ENCODE results near the gene CORO7.
"Not testable (repeated sequence)": the region's sequence is repeated elsewhere in the genome, so short reads cannot be mapped to it uniquely, and the experiment has no call there.

CORO7 gene

GRCh38 chr16:4350365-4350786 is 66.0 kb downstream of the CORO7 start:
- no peak for DNase-seq

DNA sequence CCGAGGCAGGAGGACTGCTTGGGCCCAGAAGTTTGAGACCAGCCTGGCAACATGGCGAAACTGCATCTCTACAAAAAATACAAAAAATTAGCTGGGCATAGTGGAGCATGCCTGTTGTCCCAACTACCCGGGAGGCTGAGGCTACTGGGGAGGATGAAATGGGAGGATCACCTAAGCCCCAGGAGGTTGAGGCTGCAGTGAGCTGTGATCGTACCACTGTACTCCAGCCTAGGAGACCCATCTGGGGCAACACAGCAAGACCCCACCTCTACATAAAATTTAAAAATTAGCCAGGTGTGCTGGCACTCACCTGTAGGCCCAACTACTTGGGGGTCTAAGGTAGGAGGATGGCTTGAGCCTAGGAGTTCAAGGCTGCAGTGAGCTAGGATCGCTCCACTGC is 67.1 kb downstream of the CORO7 start:
- no peak for DNase-seq

DNA sequence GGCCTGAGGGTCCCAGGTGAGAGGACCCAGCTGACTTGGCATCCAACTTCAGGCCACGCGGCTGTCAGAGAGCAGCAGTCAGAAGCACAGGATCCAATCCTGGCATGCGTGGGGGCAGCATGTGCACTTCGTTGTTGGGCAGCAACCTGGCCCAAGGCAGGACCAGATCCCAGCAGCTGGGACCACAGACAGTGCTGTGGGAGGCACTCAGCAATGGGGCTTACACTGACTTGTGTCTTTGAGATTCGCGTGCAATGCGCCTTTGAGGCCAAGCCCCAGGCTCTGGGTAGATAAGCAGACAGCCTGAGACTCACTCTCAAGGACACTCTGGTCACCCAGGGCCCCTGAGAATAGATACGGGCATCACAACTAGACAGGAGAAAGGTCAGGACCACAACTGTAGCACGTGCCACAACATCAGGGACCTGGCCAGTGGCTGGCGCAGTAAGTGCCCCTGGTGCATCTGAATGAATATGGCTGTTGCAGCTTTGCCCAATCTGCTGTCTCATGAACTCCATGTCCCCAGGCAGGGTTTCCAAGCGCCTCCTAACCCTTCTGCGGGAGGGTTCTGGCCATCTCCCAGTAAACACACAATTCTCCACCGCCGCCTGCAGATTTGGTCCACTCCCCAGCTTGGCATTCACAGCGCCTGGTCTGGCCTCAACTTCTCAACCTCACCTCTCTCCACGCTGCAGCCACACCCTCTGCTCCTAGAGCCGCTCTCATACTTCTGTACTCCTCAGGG is 68.5 kb downstream of the CORO7 start:
- DNase-seq = no peak

DNA sequence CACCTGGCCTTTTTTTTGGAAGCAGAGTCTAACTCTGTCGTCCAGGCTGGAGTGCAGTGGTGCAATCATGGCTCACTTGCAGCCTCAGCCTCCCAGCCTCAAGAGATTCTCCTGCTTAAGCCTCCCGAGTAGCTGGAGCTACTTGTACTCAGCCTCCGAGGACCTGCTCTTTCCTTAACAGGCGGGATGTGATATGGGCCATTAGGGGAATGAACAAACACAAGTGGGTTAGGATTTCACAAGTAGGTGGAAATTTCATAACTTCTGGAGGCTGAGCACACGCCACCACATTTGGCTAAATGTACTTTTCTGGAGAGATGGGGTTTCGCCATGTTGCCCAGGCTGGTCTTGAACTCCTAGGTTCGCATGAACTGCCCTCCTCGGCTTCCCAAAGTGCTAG is 69.4 kb downstream of the CORO7 start:
- DNase-seq = no peak

GRCh38 chr16:4345836-4346781 is 70.3 kb downstream of the CORO7 start:
- DNase-seq = no peak

DNA sequence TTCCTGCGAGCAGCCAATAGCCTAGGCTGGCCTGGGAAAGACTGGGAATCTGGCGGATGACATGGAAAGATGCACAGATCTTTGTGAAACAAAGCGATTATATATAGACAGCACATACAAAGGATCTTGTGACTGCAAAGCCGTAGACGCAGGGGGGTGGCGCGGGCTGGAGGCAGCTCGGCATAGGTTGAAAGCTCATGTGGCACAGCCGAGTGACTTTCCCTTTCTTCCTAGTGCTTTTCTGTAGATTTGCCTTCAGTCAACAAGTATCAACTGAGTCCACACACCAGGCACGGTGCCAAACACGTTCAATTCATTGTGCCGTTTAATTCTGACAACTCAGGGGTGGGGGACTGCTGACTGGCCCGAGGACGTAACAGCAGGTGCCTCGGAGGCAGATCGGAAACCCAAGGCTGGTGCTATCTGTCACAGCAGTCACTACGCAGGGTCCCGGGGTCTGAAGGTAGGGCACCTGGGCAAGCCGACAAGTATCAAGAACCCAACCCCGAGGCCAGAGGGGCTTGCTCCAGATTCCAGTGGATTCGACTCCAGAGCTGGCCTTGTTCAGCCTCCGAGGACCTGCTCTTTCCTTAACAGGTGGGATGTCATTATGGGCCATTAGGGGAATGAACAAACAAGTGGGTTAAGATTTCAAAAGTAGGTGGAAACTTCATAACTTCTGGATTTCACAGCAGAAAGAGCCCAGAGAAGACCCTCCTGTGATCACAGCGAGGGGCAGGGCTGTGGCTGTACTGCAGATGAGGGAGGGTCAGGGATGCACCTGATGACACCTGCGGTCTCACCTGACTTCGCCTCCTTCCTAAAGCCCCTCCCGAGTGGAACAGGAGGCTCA is 71.2 kb downstream of the CORO7 start:
- DNase-seq = no peak

DNA sequence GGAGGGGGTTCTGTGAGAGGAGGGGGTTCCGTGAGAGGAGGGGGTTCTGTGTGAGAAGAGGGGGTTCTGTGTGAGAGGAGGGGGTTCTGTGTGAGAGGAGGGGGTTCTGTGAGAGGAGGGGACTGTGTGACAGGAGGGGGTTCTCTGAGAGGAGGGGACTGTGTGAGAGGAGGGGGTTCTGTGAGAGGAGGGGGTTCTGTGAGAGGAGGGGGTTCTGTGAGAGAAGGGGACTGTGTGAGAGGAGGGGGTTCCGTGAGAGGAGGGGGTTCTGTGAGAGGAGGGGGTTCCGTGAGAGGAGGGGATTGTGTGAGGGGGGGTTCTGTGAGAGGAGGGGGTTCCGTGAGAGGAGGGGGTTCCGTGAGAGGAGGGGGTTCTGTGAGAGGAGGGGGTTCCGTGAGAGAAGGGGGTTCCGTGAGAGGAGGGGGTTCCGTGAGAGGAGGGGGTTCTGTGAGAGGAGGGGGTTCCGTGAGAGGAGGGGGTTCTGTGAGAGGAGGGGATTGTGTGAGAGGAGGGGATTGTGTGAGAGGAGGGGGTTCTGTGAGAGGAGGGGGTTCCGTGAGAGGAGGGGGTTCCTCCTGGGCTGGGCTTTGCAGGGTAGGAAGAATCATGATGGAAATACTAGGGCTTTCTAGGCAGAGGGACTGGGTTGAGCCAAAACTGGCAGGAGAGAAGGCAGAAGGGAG is 72.0 kb downstream of the CORO7 start:
- DNase-seq = not testable (repeated sequence)

GRCh38 chr16:4342866-4343744 is 73.3 kb downstream of the CORO7 start:
- no peak for DNase-seq

GRCh38 chr16:4341250-4341649 is 75.1 kb downstream of the CORO7 start:
- DNase-seq = no peak

DNA sequence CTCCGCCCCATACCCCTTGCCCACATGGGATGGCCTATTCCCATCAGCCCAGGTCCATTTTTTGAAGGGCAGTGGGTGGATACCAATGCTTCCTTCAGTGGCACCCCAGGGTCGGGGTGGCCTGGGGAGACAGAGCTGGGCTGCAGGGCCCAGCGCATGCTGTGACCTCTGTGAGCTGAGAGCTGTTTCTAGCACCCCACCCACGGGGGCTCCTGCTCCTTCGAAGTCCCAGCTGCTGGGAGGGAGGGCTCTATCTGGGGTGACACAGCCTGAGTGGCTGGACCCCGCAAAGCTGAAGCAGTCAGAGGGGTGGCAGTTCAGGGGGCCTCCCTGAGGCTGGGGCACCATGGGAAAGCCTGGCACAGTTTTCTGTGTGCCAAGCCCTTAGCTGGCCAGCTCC is 76.0 kb downstream of the CORO7 start:
- no peak for DNase-seq

GRCh38 chr16:4339909-4340308 is 76.5 kb downstream of the CORO7 start:
- DNase-seq = no peak

GRCh38 chr16:4339455-4339854 is 76.9 kb downstream of the CORO7 start:
- no peak for DNase-seq

DNA sequence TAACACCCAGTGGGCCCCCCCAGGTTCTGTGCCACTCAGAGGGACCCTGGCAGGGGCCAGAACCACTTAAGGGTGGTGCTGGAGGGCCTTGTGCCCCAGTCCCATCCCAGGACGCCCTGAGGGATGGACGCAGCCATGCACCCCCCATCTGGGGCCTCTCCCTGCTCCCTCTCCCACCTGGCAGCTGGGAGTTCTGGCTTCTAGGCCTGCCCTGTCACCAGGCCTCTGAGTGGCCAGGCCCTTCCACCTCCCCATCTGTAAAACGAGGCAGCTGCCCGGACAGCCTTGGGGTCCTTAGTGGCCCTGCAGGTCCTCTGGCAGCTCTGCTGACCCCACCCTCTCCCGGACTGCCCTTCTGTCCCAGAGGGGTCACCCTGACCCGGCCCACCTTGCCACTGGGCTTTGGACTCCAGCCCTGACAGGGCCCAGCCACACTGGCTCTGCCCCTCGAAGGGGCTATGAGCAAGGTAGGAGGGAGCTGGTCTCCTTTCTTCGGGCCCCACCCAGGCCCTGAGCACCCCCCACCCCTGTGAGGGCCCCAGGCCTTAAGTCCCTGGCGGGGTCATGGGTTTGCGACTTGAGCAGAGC is 77.6 kb downstream of the CORO7 start:
- DNase-seq = no peak

GRCh38 chr16:4338125-4338582 is 78.2 kb downstream of the CORO7 start:
- DNase-seq = no peak

DNA sequence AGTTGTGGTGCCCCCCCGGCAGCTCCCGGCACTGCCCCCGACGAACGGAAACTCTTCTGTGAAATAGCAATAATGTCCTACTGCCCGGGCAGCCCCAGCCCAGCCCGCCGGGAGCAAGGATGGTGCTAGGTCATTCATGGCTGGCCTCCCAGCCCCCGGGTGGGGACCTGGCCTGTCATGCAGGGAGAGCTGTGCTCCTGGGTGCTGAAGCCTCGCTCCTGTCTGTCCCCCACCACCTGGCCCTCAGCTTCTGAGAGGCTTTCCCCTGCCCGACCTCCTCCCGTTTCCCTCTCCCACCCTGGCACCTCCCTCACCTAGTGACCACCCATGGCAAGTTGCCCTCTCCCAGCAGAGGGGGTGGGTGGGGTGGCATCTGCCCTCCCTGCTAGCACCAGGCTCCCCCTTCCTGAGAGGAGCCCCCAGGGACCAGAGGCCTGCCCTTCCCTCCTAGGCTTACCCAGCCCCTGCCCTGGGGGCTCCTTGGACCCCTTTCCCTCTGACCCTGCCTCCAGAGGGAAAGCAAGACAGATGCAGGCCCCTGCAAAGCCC is 78.8 kb downstream of the CORO7 start:
- DNase-seq = no peak

DNA sequence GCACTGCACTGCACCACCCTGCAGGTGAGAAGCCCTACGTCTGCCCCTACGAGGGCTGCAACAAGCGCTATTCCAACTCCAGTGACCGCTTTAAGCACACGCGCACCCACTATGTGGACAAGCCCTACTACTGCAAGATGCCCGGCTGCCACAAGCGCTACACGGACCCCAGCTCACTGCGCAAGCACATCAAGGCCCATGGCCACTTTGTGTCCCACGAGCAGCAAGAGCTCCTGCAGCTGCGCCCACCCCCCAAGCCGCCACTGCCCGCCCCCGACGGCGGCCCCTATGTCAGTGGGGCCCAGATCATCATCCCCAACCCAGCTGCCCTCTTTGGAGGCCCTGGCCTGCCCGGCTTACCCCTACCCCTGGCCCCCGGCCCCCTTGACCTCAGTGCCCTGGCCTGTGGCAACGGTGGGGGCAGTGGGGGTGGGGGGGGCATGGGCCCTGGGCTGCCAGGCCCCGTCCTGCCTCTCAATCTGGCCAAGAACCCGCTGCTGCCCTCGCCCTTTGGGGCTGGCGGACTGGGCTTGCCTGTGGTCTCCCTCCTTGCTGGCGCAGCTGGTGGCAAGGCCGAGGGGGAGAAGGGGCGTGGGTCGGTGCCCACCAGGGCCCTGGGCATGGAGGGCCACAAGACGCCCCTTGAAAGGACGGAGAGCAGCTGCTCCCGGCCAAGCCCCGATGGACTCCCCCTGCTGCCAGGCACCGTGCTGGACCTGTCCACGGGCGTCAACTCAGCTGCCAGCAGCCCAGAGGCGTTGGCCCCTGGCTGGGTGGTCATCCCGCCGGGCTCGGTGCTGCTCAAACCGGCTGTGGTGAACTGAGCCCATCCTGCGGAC is 79.5 kb downstream of the CORO7 start:
- no peak for DNase-seq

DNA sequence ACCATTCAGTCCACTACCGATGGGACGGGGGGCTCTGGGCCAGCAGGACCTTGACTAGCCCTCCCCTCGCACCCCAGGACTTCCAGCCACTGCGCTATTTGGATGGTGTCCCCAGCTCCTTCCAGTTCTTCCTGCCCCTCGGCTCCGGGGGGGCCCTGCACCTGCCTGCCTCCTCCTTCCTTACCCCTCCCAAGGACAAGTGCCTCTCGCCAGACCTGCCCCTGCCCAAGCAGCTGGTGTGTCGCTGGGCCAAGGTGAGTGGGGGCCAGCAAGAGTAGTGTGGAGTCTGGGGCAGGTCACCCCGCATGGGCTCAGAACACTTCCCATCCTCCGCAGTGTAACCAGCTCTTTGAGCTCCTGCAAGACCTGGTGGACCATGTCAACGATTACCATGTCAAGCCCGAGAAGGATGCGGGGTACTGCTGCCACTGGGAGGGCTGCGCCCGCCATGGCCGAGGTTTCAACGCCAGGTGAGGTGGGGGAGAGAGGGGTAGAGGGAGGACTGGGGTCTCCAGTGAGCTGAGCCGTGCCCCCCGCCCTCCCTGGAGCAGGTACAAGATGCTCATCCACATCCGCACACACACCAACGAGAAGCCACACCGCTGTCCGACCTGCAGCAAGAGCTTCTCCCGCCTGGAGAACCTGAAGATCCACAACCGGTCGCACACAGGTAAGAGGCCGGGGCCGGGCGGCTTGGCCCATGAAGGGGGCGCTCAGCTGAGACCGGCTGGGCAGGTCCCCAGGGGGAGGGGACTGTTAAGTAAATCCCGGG is 81.5 kb downstream of the CORO7 start:
- no peak for DNase-seq

GRCh38 chr16:4333714-4334113 is 82.7 kb downstream of the CORO7 start:
- DNase-seq = not testable (repeated sequence)

GRCh38 chr16:4333308-4333638 is 83.1 kb downstream of the CORO7 start:
- DNase-seq = no peak

Data from CD4-positive, alpha-beta T cell treated with Interleukin-17A for 1 hour (primary cell).